Measurements from ENCODE around the gene SECISBP2.
A peak's percentile ranks its signal among the peaks of the same experiment; 100 is the strongest.

The SECISBP2 gene

DNA sequence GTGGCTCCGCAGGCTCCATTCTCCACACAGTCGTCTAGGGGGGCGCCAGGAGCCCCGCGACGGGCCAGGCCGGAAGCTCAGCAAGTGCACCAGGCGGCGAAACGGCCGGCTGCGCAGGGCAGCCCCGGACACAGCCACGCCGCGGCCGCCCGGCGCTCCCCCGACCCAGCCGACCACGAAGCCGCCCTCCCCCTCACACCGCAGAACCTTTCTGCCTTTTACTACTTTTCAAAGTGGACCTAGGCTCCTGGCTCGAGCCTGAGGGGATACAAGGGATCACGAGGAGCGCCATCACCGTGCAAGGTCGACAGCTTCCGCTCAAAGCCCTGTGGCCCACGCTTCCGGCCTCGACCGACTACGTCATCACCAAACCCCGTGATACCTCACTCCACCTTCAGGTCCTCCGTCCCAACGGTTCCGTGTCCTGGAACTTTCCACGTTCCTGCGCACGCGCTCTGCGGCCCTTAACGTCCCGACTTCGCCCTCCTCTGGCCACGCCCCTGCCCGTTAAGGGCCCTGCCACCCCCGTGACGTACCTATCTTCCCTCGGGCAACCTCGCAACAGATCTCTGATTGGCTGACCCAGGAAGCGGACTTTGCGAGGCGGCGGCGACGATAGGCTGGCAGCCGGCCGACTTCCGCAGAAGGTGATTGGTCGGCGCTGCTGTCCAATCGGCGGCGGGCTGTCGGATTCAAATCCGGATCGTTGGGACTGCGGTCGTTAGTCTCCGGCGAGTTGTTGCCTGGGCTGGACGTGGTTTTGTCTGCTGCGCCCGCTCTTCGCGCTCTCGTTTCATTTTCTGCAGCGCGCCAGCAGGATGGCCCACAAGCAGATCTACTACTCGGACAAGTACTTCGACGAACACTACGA lies 7.6 kb upstream of the SECISBP2 start, which contains the start of gene CKS2:
Gene CKS2 (plus strand): TSS at position 721 of the 871 bp plus-strand sequence. CDS start 98 bp downstream, at position 819.
- in situ Hi-C loops (cut with MboI; ENCODE audit: low pct_unique_long_range_greater_than_20kb, low sequenced_read_pairs, unreplicated experiment) = no loop called here
- TF ChIP-seq, protein P1, sequence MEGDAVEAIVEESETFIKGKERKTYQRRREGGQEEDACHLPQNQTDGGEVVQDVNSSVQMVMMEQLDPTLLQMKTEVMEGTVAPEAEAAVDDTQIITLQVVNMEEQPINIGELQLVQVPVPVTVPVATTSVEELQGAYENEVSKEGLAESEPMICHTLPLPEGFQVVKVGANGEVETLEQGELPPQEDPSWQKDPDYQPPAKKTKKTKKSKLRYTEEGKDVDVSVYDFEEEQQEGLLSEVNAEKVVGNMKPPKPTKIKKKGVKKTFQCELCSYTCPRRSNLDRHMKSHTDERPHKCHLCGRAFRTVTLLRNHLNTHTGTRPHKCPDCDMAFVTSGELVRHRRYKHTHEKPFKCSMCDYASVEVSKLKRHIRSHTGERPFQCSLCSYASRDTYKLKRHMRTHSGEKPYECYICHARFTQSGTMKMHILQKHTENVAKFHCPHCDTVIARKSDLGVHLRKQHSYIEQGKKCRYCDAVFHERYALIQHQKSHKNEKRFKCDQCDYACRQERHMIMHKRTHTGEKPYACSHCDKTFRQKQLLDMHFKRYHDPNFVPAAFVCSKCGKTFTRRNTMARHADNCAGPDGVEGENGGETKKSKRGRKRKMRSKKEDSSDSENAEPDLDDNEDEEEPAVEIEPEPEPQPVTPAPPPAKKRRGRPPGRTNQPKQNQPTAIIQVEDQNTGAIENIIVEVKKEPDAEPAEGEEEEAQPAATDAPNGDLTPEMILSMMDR (IDR thresholded peaks at IDR 0.05; ENCODE audit: extremely low read depth, insufficient read depth, missing control alignments) = peak; percentile 19
- peak; percentile 99 for DNase-seq (ENCODE audit: low spot score)

DNA sequence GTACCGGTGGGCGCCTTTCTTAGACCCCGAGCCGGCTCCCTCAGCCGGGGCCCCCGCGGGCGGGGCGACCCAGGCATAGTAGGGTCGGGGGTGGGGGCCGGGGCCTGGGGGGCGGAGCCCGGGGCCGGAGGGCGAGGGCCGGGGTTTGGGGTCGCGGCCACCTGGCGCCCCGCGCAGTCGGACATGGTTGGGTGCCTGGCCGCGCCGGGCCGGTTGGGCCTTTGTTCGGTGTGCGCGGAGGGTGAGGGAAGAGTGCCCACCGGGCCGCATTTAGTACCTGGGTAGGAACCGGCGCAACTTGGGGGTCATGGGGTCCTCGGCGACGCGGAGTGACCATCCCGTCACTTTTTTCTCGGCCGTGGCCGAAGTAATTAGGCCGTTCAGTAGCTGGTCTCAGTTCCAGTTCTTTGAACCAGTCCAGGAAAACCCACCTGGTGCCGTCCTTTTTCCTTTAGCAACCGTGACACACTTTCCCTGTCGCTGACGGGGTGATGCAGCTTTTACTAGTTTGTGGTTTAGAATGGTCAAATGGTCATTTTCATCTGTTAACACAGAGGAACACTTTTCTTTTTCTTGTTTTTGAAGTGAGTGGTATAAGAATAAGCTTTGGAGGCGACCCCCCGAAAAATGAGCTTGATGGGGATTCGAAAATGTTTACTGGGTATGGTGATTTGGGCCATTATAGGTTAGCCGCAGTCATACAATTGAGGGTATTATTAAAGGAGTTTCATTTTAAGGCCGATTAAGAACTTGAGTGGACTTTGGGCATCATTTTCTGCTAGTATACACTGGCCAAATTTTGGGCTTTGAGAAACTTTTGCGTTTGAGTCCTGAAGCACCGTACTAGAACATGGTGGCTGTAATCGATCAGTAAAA lies 6.7 kb upstream of the SECISBP2 start:
- in situ Hi-C loops (cut with MboI; ENCODE audit: low pct_unique_long_range_greater_than_20kb, low sequenced_read_pairs, unreplicated experiment) = no loop called here
- DNase-seq (ENCODE audit: low spot score) = no peak
- TF ChIP-seq, protein P1 (IDR thresholded peaks at IDR 0.05; ENCODE audit: extremely low read depth, insufficient read depth, missing control alignments) = no peak

DNA sequence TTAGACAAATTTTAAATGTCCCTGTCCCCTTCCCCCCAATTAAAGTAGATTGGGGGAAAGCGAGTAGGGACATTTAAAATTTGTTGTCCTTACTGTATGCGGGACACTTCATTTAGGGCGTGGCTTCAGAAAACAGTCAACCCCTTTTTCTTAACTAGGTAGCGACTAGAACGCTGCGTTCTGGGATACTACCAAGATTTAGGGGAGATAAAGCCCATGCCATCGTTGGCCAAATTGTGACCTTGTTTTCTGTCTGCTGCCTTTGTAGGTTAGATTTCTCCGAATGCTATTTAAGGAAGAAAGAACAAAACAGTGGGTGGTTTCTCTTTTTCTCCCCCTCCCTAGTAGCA lies 6.1 kb upstream of the SECISBP2 start:
- in situ Hi-C loops (cut with MboI; ENCODE audit: low pct_unique_long_range_greater_than_20kb, low sequenced_read_pairs, unreplicated experiment) = no loop called here
- TF ChIP-seq, protein P1 (IDR thresholded peaks at IDR 0.05; ENCODE audit: extremely low read depth, insufficient read depth, missing control alignments) = no peak
- DNase-seq (ENCODE audit: low spot score) = no peak

GRCh38 chr9:89313842-89314241 lies 4.5 kb upstream of the SECISBP2 start:
- TF ChIP-seq, protein P1 (IDR thresholded peaks at IDR 0.05; ENCODE audit: extremely low read depth, insufficient read depth, missing control alignments) = no peak
- DNase-seq (ENCODE audit: low spot score) = no peak
- in situ Hi-C loops (cut with MboI; ENCODE audit: low pct_unique_long_range_greater_than_20kb, low sequenced_read_pairs, unreplicated experiment) = no loop called here

DNA sequence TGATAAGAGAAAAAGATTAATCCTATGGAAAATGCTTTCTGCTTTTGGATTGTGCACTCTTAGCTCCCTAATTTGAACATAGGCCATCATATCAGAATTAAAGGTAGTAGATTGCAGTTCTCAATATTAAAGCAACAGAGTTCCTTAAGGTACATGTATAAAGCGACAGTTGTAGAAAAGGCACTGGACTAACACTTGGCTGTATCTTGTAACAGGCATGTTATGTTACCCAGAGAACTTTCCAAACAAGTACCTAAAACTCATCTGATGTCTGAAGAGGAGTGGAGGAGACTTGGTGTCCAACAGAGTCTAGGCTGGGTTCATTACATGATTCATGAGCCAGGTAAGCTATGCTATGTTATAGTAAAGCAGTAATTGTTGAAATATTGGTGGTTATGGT lies 3.3 kb upstream of the SECISBP2 start:
- in situ Hi-C loops (cut with MboI; ENCODE audit: low pct_unique_long_range_greater_than_20kb, low sequenced_read_pairs, unreplicated experiment) = no loop called here
- no peak for DNase-seq (ENCODE audit: low spot score)
- TF ChIP-seq, protein P1 (IDR thresholded peaks at IDR 0.05; ENCODE audit: extremely low read depth, insufficient read depth, missing control alignments) = no peak

GRCh38 chr9:89315482-89315881 lies 2.8 kb upstream of the SECISBP2 start:
- DNase-seq (ENCODE audit: low spot score) = no peak
- TF ChIP-seq, protein P1 (IDR thresholded peaks at IDR 0.05; ENCODE audit: extremely low read depth, insufficient read depth, missing control alignments) = no peak
- in situ Hi-C loops (cut with MboI; ENCODE audit: low pct_unique_long_range_greater_than_20kb, low sequenced_read_pairs, unreplicated experiment) = no loop called here

Measured in GM13977 (cell line).